ENCODE measurements around the gene YJU2. TPM values are rescaled to one million over a fixed set of nuclear protein-coding genes. Genes with fewer than 3 reads are reported as not detected.
A peak's percentile ranks its signal among the peaks of the same experiment; 100 is the strongest.

Gene YJU2
- total and polyA plus RNA-seq, 2 experiments from 2014 or later = 28.8 to 33.4 TPM

GRCh38 chr19:4294389-4294788 lies 47.5 kb downstream of the YJU2 start (continued):
- TF ChIP-seq ZNF462 (CRISPR knock-in tag; IDR thresholded peaks at IDR 0.05) (no peak), ZNF331 (CRISPR knock-in tag; IDR thresholded peaks at IDR 0.05; ENCODE audit: low read depth) (no peak), CREB1 (CRISPR knock-in tag; IDR thresholded peaks at IDR 0.05; ENCODE audit: low read depth) (no peak)

GRCh38 chr19:4295972-4296771 lies 49.3 kb downstream of the YJU2 start:
- peaks cover 5% of the 10 kb centered on the region; the same call in 2 of the 3 replicates for H3K4me1 Mint-ChIP-seq
- peaks cover 14% of the 10 kb centered on the region for H3K27me3 Mint-ChIP-seq (ENCODE audit: insufficient read depth, low read depth, poor library complexity)
- H3K4me3 ChIP-seq = no peak overlapping the region
- TF ChIP-seq ZNF462 (CRISPR knock-in tag; IDR thresholded peaks at IDR 0.05) (no peak), EZH2phosphoT487 (IDR thresholded peaks at IDR 0.05; ENCODE audit: unreplicated experiment) (no peak), EZH2 (IDR thresholded peaks at IDR 0.05; ENCODE audit: low read depth, unreplicated experiment) (no peak), JUNB (IDR thresholded peaks at IDR 0.05; ENCODE audit: unreplicated experiment) (no peak)

More at GRCh38 chr19:4295972-4296771, 49.3 kb downstream of the YJU2 start:
- H4K20me1 ChIP-seq (replicated peaks; ENCODE audit: insufficient read depth) = no peaks in the 10 kb centered on the region
- H3K4me1 ChIP-seq (ENCODE audit: insufficient read depth) = no peaks in the 10 kb centered on the region
- Mint-ChIP-seq H3K36me3 (ENCODE audit: low read depth) (no peaks in the 10 kb centered on the region), H3K27ac (no peak overlapping the region), H3K4me3 (no peak overlapping the region), H3K9me3 (no peaks in the 10 kb centered on the region; the same call in 2 of the 3 replicates)
- DNase-seq (ENCODE audit: low spot score) = peak; percentile 45
- H3K27ac ChIP-seq (ENCODE audit: low read depth) = no peak overlapping the region
- no peaks in the 10 kb centered on the region for H3F3A ChIP-seq (replicated peaks; ENCODE audit: low read depth)
- H3K9me2 ChIP-seq (ENCODE audit: insufficient read depth) = no peaks in the 10 kb centered on the region
- no peaks in the 10 kb centered on the region for H3K27me3 ChIP-seq (ENCODE audit: insufficient read depth)
- H3K36me3 ChIP-seq (ENCODE audit: insufficient read depth) = no peaks in the 10 kb centered on the region
- no peaks in the 10 kb centered on the region for H3K79me2 ChIP-seq (replicated peaks; ENCODE audit: insufficient read depth)
- peak; percentile 45 for ATAC-seq
- 0 out of 2 replicates have a peak overlapping the region, but pooled peaks have one; percentile 52 for H2AFZ ChIP-seq
- H3K4me2 ChIP-seq = no peak overlapping the region
